ENCODE data around the gene LSR.

The LSR gene, protein sequence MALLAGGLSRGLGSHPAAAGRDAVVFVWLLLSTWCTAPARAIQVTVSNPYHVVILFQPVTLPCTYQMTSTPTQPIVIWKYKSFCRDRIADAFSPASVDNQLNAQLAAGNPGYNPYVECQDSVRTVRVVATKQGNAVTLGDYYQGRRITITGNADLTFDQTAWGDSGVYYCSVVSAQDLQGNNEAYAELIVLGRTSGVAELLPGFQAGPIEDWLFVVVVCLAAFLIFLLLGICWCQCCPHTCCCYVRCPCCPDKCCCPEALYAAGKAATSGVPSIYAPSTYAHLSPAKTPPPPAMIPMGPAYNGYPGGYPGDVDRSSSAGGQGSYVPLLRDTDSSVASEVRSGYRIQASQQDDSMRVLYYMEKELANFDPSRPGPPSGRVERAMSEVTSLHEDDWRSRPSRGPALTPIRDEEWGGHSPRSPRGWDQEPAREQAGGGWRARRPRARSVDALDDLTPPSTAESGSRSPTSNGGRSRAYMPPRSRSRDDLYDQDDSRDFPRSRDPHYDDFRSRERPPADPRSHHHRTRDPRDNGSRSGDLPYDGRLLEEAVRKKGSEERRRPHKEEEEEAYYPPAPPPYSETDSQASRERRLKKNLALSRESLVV

DNA sequence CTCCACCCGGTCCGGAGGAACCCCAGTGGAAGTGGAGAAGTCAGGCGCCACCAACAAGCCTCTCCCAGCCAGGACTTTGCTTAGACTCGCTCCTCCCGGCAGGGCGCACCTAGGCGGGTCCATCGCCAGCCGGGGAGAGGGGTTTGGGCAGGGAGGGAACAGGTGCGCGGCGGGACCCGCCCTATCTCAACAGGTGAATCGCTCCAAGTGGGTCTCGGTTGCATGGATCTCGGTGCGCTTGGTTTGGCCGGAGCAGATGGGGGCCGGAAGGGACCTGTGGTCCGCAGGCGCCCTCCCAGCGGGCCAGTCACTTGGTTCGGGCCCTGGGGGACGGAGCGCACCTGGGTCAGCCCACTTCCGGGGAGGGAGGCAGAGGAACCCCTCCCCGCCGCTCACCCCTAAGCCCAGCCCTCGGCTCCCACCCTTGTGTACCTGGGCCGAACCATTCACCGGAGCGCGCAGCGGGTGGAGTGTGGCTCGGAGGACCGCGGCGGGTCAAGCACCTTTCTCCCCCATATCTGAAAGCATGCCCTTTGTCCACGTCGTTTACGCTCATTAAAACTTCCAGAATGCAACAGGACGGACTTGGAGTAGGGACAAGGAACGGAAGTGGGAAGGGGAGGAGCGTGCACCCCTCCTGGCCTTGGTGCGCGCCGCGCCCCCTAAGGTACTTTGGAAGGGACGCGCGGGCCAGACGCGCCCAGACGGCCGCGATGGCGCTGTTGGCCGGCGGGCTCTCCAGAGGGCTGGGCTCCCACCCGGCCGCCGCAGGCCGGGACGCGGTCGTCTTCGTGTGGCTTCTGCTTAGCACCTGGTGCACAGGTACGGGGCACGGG, at the start of gene LSR:
Gene LSR (plus strand): TSS at position 693 of the 836 bp plus-strand sequence. CDS start 21 bp downstream, at position 714.
- TF ChIP-seq, protein P1, sequence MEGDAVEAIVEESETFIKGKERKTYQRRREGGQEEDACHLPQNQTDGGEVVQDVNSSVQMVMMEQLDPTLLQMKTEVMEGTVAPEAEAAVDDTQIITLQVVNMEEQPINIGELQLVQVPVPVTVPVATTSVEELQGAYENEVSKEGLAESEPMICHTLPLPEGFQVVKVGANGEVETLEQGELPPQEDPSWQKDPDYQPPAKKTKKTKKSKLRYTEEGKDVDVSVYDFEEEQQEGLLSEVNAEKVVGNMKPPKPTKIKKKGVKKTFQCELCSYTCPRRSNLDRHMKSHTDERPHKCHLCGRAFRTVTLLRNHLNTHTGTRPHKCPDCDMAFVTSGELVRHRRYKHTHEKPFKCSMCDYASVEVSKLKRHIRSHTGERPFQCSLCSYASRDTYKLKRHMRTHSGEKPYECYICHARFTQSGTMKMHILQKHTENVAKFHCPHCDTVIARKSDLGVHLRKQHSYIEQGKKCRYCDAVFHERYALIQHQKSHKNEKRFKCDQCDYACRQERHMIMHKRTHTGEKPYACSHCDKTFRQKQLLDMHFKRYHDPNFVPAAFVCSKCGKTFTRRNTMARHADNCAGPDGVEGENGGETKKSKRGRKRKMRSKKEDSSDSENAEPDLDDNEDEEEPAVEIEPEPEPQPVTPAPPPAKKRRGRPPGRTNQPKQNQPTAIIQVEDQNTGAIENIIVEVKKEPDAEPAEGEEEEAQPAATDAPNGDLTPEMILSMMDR (conservative IDR thresholded peaks at IDR 0.05) = no peak
- TF ChIP-seq ZFX (IDR thresholded peaks at IDR 0.05) = 0 out of 2 replicates have a peak, but pooled peaks have one; percentile 61
- peak within 1 kb of the TSS; percentile 97 for H3K27ac ChIP-seq

DNA sequence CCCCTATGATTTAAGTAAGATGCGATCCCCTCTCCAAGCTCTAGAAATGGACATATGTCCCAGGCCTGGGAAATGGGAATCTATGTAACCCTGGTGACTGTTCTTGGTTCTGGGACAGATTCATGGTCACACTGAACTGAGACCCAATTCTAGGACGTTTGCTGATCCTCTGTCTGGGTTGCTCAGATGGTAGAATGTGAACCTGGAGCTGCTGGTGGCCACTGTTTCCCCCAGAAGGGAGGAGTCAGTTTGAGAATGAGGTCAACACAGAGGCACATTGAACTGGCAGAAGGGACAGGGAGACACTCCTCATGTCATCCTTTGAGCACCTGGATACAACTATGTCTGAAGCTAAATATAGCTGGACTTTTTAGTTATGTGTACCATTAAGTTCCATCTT, 49.3 kb upstream of the LSR start:
- TF ChIP-seq, protein P1 (conservative IDR thresholded peaks at IDR 0.05) = no peak
- TF ChIP-seq ZFX (IDR thresholded peaks at IDR 0.05) = no peak
- H3K27ac ChIP-seq = no peak overlapping the region

DNA sequence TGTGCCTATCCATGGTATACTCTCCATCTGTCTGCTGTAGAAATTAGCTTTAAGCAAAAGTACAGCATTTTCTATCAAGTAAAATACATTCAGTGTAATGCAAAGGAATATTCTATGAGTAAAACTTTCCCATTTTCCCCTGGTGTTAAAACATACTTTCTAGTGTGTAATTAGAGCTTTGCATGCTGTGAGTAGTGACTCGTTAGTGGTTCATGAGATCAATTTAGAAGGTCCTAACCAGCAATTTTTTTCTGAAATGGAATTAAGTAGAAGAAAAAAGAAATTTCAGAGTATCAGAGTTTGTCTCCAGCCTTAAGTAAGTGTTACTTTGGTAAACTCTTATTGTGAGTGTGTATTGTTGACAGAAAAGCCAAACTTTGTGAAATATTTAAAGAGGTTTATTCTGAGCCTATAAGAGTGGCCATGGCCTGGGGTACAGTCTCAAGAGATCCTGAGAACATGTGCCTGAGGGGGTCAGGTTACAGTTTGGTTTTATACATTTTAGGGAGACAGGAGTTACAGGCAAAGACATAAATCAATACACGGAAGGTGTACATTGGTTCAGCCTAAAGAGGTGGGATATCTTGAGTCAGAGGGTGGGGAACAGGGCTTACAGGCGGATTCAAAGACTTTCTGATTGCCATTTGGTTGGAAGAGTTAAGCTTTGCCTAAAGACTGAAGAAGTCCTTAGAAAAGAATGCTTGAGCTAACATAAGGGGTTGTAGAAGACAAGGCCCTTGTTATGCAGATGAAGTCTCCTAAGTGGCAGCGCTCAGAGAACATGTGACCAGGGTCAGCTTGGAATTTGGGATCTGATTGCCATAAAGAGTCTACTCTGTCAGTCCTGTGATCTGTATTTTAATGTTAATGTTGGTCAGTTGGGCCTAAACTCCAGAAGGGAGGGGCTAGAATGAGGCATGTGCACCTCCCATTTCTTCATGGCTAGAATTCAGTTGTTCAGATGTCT, 45.8 kb upstream of the LSR start:
- no peak overlapping the region for H3K27ac ChIP-seq

DNA sequence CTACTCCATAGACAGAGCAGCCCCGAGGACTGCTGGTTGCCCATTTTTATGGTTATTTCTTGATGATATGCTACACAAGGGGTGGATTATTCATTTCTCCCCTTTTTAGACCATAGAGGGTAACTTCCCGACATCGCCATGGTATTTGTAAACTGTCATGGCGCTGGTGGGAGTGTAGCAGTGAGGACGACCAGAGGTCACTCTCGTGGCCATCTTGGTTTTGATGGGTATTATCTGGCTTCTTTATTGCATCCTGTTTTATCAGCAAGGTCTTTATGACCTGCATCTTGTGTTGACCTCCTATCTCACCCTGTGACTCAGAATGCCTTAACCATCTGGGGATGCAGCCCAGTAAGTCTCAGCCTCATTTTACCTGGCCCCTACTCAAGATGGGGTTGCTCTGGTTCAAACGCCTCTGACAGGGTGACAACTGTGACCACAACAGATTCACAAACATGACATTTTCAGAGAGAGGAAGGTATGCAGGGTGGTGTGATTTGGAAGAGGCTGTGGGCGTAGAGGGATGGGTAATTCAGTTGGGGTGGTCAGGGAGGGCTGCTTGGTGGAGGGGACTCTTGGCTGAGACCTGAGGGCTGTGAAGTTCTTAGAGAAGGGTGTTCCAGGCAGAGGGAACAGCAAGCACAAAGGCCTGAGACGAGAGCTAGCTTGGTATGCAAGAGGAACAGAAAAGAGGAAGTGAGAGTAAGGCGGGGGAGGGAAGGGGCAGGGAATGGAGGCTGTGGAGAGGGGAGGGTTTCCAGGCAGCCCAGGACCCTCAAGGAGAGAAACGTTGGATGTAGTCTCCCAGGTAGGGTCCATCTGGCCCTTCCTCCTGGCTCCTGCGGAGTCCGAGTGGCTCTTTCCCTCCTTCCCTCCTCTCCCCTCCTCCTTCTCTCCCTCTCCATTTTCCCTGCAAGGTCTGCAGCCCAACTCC, 43.7 kb upstream of the LSR start:
- TF ChIP-seq, protein P1 (conservative IDR thresholded peaks at IDR 0.05) = no peak
- TF ChIP-seq ZFX (IDR thresholded peaks at IDR 0.05) = no peak
- H3K27ac ChIP-seq = no peak overlapping the region

More for the DNA sequence above, 45.8 kb upstream of the LSR start:
- TF ChIP-seq ZFX (IDR thresholded peaks at IDR 0.05) = no peak
- TF ChIP-seq, protein P1 (conservative IDR thresholded peaks at IDR 0.05) = no peak

DNA sequence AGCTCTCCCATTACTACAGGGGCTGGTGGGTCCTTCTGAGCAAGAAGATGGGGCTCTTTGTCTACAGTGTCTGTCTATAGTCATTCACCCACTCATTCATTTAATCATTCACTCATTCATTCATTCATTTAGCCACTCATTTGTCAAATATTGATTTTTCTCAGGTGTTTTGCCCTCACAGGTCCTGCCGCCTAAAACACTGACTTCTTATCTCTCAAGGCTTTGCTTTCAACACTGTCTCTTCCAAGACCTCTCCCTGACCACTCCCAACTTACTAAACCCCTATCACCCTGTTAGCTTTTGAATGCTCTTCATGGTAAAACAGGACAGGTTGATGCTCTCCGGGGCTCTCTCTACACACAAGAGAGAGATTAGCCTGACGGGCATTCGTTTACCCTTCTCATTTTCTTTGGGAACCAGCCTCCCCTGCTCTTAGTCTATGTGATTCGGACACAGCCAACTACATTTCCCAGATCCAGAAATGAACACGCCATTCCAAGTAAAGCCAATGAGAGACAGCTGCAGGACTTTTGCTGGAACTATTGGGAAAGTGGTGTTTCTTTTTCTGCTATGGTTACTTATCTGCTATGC, 43.0 kb upstream of the LSR start:
- TF ChIP-seq ZFX (IDR thresholded peaks at IDR 0.05) = no peak
- TF ChIP-seq, protein P1 (conservative IDR thresholded peaks at IDR 0.05) = no peak
- H3K27ac ChIP-seq = no peak overlapping the region
